Uterus (tissue), 2 donors: ENCODE results near the gene ZYX.

ENCODE experiments used
- CTCF ChIP-seq, 4 experiments: fragments of 200-600 bp in 2 of 4; fragments of 450-650 bp in 2 of 4; sonication (generic) in 2 of 4; IDR thresholded peaks; one replicate each; pipeline ENCODE4 v1.5.1; 2016 to 2019; ENCODE audit warnings: antibody characterized with exemption in 4 of 4, mild to moderate bottlenecking in 2 of 4, moderate library complexity in 1 of 4
- POLR2A ChIP-seq, 2 donors: fragments of 450-650 bp; IDR thresholded peaks; one replicate each; pipeline ENCODE4 v1.6.1; 2016; ENCODE audit warnings: antibody characterized with exemption in 2 of 2, mild to moderate bottlenecking in 1 of 2, moderate library complexity in 1 of 2

- TF ChIP-seq CTCF (IDR thresholded peaks at IDR 0.05), result no peak
- no peak for TF ChIP-seq POLR2A (IDR thresholded peaks at IDR 0.05)
Measured at GRCh38 chr7:143341842-143342241, 39.3 kb upstream of the ZYX start.
